Keratinocyte (primary cell): ENCODE data around the gene MKS1. TPM values are rescaled to one million over a fixed set of nuclear protein-coding genes. Genes with fewer than 3 reads are reported as not detected.

ENCODE experiments used
- DNase-seq: peaks from one replicate; pipeline ENCODE4 v3.0.0-alpha.2; 2011; ENCODE audit warnings: low read depth, missing footprints, low spot score
- FAIRE-seq: peaks from 2 replicates; lab custom pipeline; 2011; peaks lifted over from hg19 to GRCh38; lab: Jason Lieb, UNC
- H2AFZ ChIP-seq: 2 replicates; pipeline ENCODE4 v1.6.0; 2012; ENCODE audit warnings: low read length, control low read depth, inconsistent platforms; ENCODE audit not compliant: control insufficient read depth
- H3K27ac ChIP-seq: 2 replicates; pipeline ENCODE4 v1.5.1; 2011; ENCODE audit warnings: low read length; ENCODE audit not compliant: control insufficient read depth, insufficient read depth
- H3K27me3 ChIP-seq: 3 replicates; pipeline ENCODE4 v1.6.0; 2011; ENCODE audit warnings: low read length; ENCODE audit not compliant: control insufficient read depth, insufficient read depth; ENCODE audit errors: extremely low read depth
- H3K36me3 ChIP-seq, 2 experiments: 2 replicates in 1 of 2; 3 replicates in 1 of 2; pipeline ENCODE4 v1.5.1; 2011; ENCODE audit warnings: low read length in 2 of 2, mild to moderate bottlenecking in 1 of 2; ENCODE audit not compliant: control insufficient read depth in 2 of 2, insufficient read depth in 2 of 2; ENCODE audit errors: extremely low read depth in 1 of 2
- H3K4me1 ChIP-seq: 3 replicates; pipeline ENCODE4 v1.5.1; 2011; ENCODE audit warnings: low read length; ENCODE audit not compliant: control insufficient read depth, insufficient read depth; ENCODE audit errors: extremely low read depth
- H3K4me2 ChIP-seq: 3 replicates; pipeline ENCODE4 v1.6.0; 2011; ENCODE audit warnings: low read depth, low read length; ENCODE audit not compliant: control insufficient read depth, insufficient read depth; ENCODE audit errors: extremely low read depth
- H3K4me3 ChIP-seq, 3 experiments: fragments of 200-600 bp in 1 of 3; sonication (generic) in 1 of 3; 2 replicates in 2 of 3; 3 replicates in 1 of 3; pipeline ENCODE4 v1.5.1; 2011 to 2016; ENCODE audit warnings: low read length in 3 of 3, mild to moderate bottlenecking in 3 of 3, control low read depth in 2 of 3, inconsistent platforms in 1 of 3, low read depth in 1 of 3, mixed read lengths in 1 of 3, mixed run types in 1 of 3, moderate library complexity in 1 of 3; ENCODE audit not compliant: control insufficient read depth in 2 of 3, insufficient read depth in 2 of 3; ENCODE audit errors: extremely low read depth in 1 of 3
- H3K79me2 ChIP-seq: 2 replicates; pipeline ENCODE4 v1.6.0; 2012; ENCODE audit warnings: low read length; ENCODE audit not compliant: control insufficient read depth, insufficient read depth
- H3K9ac ChIP-seq: 3 replicates; pipeline ENCODE4 v1.6.0; 2011; ENCODE audit warnings: low read length; ENCODE audit not compliant: control insufficient read depth, insufficient read depth; ENCODE audit errors: extremely low read depth
- H3K9me1 ChIP-seq: 3 replicates; pipeline ENCODE4 v1.6.0; 2011; ENCODE audit warnings: low read length; ENCODE audit not compliant: control insufficient read depth, insufficient read depth; ENCODE audit errors: extremely low read depth
- H3K9me3 ChIP-seq: 2 replicates; pipeline ENCODE4 v1.5.1; 2012; ENCODE audit warnings: low read depth, low read length; ENCODE audit not compliant: control insufficient read depth
- H4K20me1 ChIP-seq: 3 replicates; pipeline ENCODE4 v1.6.0; 2011; ENCODE audit warnings: low read length; ENCODE audit not compliant: control insufficient read depth, insufficient read depth; ENCODE audit errors: extremely low read depth
- CTCF ChIP-seq, 3 experiments: IDR thresholded peaks in 1 of 3; conservative IDR thresholded peaks in 1 of 3; optimal IDR thresholded peaks in 1 of 3; 2 replicates in 2 of 3; 3 replicates in 1 of 3; pipeline versions ENCODE3 to v1.5.1; 2011; ENCODE audit warnings: low read length in 3 of 3, mild to moderate bottlenecking in 3 of 3, moderate library complexity in 2 of 3, control low read depth in 1 of 3, inconsistent platforms in 1 of 3; ENCODE audit not compliant: insufficient read depth in 2 of 3; ENCODE audit errors: extremely low read depth in 1 of 3
- EZH2 ChIP-seq: IDR thresholded peaks from one replicate; pipeline ENCODE4 v1.6.1; 2012; ENCODE audit warnings: inconsistent platforms, mild to moderate bottlenecking, low read length, moderate library complexity
- dilution Hi-C: fragments of 300-500 bp; cut with MboI; formaldehyde crosslinking; loops from one replicate; pipeline ENCODE4 v1.7.0; 2020; ENCODE audit warnings: low sequenced_read_pairs; ENCODE audit not compliant: extremely low pct_ligation_motif_present
- polyA plus RNA-seq, 5 experiments: library from polyadenylated mRNA; depleted of rRNA in 3 of 5; stranded (reverse) in 3 of 5; stranded (forward) in 1 of 5; unstranded in 1 of 5; fragments of >200 nt; gene quantifications; 1 replicate in 1 of 5; 2 replicates in 3 of 5; 3 replicates in 1 of 5; pipeline versions ENCODE4 v1.2.1 to v1.2.3, GENCODE V29; 2011 to 2012; ENCODE audit warnings: missing spikeins in 2 of 5, low read depth in 1 of 5, low replicate concordance in 1 of 5

Gene MKS1
- polyA plus RNA-seq, 1 donor (not counting 4 experiments of a cell fraction or from before 2014, with no cell fraction given): 12.2 TPM

GRCh38 chr17:58196610-58197009, 22.4 kb downstream of the MKS1 start:
- Histone ChIP-seq H3K9ac (no peak overlapping the region), H3K27me3 (no peaks in the 10 kb centered on the region), H3K4me2 (no peak overlapping the region), H3K27ac (no peak overlapping the region), H3K4me1 (no peaks in the 10 kb centered on the region), H2AFZ (no peak overlapping the region), H3K4me3 (no peak overlapping the region), H3K9me1 (no peaks in the 10 kb centered on the region), H3K79me2 (no peaks in the 10 kb centered on the region), H4K20me1 (no peaks in the 10 kb centered on the region), H3K9me3 (no peaks in the 10 kb centered on the region), H3K36me3 (no peaks in the 10 kb centered on the region)
- dilution Hi-C loops: no loop called here
- TF ChIP-seq CTCF (optimal IDR thresholded peaks at IDR 0.05 in 1 of 3, IDR thresholded peaks at IDR 0.05 in 1 of 3, conservative IDR thresholded peaks at IDR 0.05 in 1 of 3; ENCODE audit: extremely low read depth in 1 of 3, insufficient read depth in 2 of 3, low read length in 3 of 3): no peak
- TF ChIP-seq EZH2: no peak
- FAIRE-seq (no peak), DNase-seq (no peak)

- TF ChIP-seq CTCF (optimal IDR thresholded peaks at IDR 0.05 in 1 of 3, IDR thresholded peaks at IDR 0.05 in 1 of 3, conservative IDR thresholded peaks at IDR 0.05 in 1 of 3; ENCODE audit: extremely low read depth in 1 of 3, insufficient read depth in 2 of 3, low read length in 3 of 3): no peak
- TF ChIP-seq EZH2: no peak
- H2AFZ ChIP-seq: no peak overlapping the region
- H3K4me1 ChIP-seq: no peaks in the 10 kb centered on the region
- H3K4me3 ChIP-seq: no peak overlapping the region
- FAIRE-seq: no peak
- no peaks in the 10 kb centered on the region for H3K9me1 ChIP-seq
- no peak overlapping the region for H3K27ac ChIP-seq
- H3K27me3 ChIP-seq: no peaks in the 10 kb centered on the region
- H3K9ac ChIP-seq: no peak overlapping the region
- H4K20me1 ChIP-seq: no peaks in the 10 kb centered on the region
- dilution Hi-C loops: no loop called here
- no peaks in the 10 kb centered on the region for H3K36me3 ChIP-seq
- no peaks in the 10 kb centered on the region for H3K9me3 ChIP-seq
- DNase-seq: no peak
- H3K4me2 ChIP-seq: no peak overlapping the region
- no peaks in the 10 kb centered on the region for H3K79me2 ChIP-seq
These were observed 23.4 kb downstream of the MKS1 start for GRCh38 chr17:58195518-58196123.
